ENCODE data around the gene SLC25A48.

Gene SLC25A48

DNA sequence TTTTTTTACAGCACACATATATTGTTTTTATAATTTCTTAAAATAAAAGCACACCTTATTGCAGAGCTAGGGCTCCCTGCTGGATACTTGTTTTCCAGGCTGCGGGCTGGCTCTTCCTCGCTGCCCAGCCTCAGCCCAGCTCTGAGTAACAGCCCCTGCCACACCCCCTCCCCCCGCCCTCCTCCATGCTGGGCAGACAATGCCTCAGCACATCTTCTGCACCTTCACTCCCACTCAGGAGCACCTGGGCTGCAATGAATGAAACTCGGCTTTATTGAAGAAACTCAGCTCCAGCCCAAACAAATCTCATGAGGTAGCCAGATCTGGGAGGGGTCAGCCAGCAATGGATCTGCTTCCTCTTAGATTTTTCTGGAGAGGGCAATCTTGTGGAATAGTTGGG lies 51.7 kb downstream of the SLC25A48 start:
- DNase-seq = no peak

- no peak for DNase-seq
These were observed 53.0 kb downstream of the SLC25A48 start for GRCh38 chr5:135887447-135887864.

GRCh38 chr5:135887881-135888614 lies 53.6 kb downstream of the SLC25A48 start:
- DNase-seq = no peak

DNA sequence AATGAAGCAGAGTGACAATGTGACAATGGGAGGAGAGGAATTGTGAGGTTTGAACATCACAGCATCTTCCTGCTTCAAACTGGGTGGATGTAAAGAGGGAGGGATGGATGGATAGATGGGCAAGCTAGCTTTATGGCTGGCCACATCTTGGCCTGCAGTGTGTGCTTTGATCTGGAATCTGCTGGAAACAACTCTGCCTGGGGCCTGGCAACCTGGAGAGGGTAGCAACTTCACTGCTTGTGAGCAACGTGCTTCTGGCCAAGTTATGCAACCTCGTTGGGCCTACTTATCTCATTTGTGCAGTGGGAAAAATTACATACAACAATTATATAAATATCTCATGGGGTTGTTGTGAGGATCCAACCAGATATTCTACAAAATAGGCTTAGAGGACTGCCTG lies 55.8 kb downstream of the SLC25A48 start:
- DNase-seq = no peak

DNA sequence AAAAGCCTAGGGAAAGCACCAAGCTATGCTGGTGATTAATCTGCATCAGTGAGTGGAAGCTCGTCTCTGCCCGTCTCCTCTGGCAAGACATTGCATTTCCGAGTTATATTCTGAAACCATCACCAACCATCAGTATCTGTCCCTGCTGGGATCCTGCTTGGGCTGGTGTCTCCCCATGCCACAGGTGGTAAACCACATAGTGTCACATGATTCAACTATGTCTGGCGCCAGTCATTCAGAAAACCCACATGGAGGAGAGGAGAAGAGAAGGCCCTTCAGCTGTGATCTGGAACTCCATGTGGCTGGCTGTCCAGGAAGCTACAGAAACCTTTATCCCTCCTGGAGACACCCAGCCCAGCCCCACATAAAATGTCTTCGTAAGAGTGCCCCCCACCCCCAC lies 56.4 kb downstream of the SLC25A48 start:
- no peak for DNase-seq

DNA sequence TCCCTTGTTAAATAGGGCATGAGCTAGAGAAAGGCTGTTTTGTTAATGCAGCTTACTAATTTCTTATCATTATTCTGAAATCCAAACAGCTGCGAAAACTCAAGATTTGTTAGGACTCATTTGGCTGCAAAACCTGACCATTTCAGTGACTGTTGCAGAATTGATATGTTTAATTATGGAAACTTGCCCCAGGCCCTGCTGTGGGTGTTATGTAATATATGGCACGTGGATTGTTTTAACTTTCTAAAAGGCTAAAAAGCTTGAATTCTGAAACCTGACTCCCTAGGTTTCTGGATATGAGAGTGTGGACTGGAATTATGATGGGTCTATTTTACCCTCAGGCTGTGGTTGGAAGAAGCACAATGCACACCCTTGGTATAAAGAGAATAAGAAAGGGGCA lies 56.8 kb downstream of the SLC25A48 start:
- DNase-seq = no peak

- no peak for DNase-seq
These were observed 57.3 kb downstream of the SLC25A48 start for GRCh38 chr5:135891791-135892190.

- DNase-seq = no peak
These were observed 59.8 kb downstream of the SLC25A48 start for GRCh38 chr5:135894276-135894675.

DNA sequence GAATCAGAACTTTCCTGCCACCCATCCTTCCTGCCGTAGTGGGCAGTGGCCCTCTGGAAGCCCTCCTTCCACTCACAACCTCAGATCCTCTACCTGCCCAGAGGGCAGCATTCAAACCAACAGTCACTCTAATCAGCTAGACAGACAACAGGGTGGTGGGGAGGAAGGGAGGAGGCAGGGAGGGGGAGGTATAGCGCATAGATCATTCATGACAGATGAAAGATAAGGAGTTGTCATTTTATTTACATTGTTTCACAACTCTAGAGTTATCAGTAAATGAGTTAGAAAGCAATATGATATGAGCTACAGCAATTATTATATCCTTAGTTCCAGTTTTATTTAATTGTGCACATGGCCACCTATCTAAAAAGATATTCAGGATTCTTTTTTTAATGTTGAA lies 60.3 kb downstream of the SLC25A48 start:
- DNase-seq = no peak

- no peak for DNase-seq
These were observed 61.1 kb downstream of the SLC25A48 start, which contains the start of gene IL9 for GRCh38 chr5:135895474-135896006. Gene IL9, minus strand, starts transcription at chr5:135895841. Its CDS starts 25 bp downstream, at chr5:135895816.

- DNase-seq = no peak
These were observed 64.2 kb downstream of the SLC25A48 start for GRCh38 chr5:135898651-135899050.

GRCh38 chr5:135900276-135900675 lies 65.8 kb downstream of the SLC25A48 start:
- no peak for DNase-seq

DNA sequence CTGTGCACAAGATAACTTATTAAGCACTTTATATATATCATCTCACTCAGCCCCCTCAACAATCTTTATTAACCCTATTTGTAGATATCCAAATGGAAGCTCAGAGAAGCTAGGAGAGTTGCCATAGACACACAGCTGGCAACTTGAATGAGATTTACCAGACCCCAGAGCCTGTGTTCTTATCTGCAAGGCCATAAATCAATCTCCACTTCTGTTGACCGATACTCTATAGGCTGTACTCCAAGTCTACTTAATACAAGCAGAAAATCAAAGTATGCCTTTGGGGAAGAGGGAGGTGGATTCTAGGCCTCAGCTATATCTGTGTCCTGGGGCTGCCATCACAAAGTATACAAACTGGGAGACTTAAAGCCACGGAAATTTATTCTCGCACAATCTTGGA lies 67.2 kb downstream of the SLC25A48 start:
- no peak for DNase-seq

- DNase-seq = no peak
These were observed 70.7 kb downstream of the SLC25A48 start for GRCh38 chr5:135905144-135905543.

- DNase-seq = no peak
These were observed 79.5 kb downstream of the SLC25A48 start for GRCh38 chr5:135913713-135914626.

- DNase-seq = no peak
These were observed 81.1 kb downstream of the SLC25A48 start for GRCh38 chr5:135915466-135916001.

DNA sequence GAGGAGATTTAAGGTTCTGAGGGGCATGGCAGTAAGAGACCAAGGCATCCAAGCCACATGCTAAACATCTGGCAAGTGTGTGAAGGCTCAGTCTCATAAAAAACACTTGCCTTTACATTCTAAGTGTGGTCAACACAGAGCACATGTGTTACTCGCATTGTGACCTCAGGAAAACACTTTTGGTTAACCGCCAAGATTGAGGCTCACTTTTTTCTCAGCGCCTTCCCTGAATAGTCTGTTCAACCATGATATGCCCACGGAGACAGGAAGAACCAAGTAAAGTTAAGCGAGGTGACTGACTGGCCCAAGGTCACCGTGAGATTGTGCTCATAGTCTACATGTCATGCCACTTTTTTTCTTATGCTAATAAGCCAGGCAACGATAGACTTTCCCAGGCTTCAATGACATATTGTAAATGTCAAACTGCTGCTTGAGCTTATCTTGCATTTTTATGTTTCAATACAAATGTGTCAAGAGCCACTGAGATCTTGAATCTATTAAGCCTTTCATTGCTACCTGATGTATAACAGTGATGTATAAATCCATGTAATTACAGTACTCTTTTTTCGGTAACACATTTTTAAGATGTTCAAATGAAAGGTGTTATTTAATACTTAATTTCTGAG lies 82.3 kb downstream of the SLC25A48 start:
- DNase-seq = no peak

- DNase-seq = no peak
These were observed 85.7 kb downstream of the SLC25A48 start for GRCh38 chr5:135920199-135920598.

GRCh38 chr5:135921388-135921787 lies 86.9 kb downstream of the SLC25A48 start:
- DNase-seq = no peak

GRCh38 chr5:135930029-135930948 lies 95.8 kb downstream of the SLC25A48 start:
- no peak for DNase-seq

GRCh38 chr5:135930949-135931295 lies 96.5 kb downstream of the SLC25A48 start:
- DNase-seq = no peak

- DNase-seq = no peak
These were observed 100.5 kb downstream of the SLC25A48 start for GRCh38 chr5:135934939-135935338.
